GM13976 (cell line): Measurements from ENCODE around the gene SLC25A48.
"Not testable (repeated sequence)": the region's sequence is repeated elsewhere in the genome, so short reads cannot be mapped to it uniquely, and the experiment has no call there.

ENCODE experiments used
- DNase-seq: peaks from one replicate; pipeline ENCODE4 v3.0.0; 2012; ENCODE audit warnings: low spot score
- in situ Hi-C: fragments of 300-500 bp; cut with MboI; formaldehyde crosslinking; loops from one replicate; pipeline ENCODE4 v1.12.0; 2022; ENCODE audit warnings: low sequenced_read_pairs, mixed read lengths, inconsistent platforms; ENCODE audit not compliant: unreplicated experiment
- TF ChIP-seq, protein P1 (sequence below): IDR thresholded peaks from 2 replicates; pipeline ENCODE4 v1.5.1; 2012; ENCODE audit warnings: borderline replicate concordance, mild to moderate bottlenecking; ENCODE audit not compliant: insufficient read depth; ENCODE audit errors: extremely low read depth, missing control alignments, control extremely low read depth

SLC25A48 gene

DNA sequence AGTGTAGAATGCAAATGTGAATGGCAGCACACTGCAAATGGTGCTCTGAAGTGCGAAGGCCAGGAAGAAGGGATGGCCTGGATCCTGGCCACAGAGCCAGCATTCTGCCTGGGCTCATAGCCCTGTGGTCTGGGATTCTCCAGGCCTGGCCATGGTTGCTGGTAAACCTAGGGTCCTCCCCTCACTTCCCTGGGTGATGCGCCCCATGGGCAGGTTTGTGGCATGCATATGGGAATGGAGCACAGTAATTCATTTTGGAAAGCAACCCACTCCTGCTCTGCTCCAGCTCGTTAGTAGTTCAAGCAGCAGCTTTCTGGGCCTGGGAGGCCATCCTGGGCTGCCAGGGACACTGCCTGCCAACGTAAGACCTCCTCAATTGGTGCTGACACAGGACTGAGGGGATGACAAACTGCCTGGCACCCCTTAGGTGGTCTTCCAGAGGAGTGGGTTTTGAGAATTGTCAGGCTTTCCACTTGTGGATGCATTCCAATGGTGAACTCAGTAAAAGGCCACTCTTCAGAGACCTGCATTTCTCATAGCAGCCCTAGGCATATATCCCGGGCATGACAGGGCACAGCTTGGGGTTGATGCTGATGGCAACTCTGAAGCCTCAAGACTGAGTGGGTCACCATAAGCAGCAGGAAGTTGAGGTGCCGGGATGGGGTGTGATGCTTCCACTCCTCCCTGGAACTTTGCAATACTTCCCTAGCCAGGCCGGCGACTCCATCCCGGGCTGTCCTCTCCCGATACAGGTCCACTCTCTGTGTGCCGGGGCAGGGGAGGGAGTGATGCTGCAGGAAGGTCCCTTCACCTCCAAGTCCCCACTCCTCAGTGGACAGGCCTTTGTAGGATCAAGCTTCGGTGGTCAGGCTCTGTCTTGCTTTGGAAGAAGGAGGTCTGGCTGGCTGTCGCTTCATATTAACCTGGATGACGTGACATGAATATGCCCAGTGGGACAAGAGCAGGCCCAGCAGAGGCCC is 1.2 kb upstream of the SLC25A48 start:
- in situ Hi-C loops, result loop anchor here (10.0 to 25.0 kb wide), 2 partner anchors 268 to 371 kb away; partner anchors contain the start of gene TIFAB
- no peak for DNase-seq
- TF ChIP-seq, protein P1, sequence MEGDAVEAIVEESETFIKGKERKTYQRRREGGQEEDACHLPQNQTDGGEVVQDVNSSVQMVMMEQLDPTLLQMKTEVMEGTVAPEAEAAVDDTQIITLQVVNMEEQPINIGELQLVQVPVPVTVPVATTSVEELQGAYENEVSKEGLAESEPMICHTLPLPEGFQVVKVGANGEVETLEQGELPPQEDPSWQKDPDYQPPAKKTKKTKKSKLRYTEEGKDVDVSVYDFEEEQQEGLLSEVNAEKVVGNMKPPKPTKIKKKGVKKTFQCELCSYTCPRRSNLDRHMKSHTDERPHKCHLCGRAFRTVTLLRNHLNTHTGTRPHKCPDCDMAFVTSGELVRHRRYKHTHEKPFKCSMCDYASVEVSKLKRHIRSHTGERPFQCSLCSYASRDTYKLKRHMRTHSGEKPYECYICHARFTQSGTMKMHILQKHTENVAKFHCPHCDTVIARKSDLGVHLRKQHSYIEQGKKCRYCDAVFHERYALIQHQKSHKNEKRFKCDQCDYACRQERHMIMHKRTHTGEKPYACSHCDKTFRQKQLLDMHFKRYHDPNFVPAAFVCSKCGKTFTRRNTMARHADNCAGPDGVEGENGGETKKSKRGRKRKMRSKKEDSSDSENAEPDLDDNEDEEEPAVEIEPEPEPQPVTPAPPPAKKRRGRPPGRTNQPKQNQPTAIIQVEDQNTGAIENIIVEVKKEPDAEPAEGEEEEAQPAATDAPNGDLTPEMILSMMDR, result no peak

DNA sequence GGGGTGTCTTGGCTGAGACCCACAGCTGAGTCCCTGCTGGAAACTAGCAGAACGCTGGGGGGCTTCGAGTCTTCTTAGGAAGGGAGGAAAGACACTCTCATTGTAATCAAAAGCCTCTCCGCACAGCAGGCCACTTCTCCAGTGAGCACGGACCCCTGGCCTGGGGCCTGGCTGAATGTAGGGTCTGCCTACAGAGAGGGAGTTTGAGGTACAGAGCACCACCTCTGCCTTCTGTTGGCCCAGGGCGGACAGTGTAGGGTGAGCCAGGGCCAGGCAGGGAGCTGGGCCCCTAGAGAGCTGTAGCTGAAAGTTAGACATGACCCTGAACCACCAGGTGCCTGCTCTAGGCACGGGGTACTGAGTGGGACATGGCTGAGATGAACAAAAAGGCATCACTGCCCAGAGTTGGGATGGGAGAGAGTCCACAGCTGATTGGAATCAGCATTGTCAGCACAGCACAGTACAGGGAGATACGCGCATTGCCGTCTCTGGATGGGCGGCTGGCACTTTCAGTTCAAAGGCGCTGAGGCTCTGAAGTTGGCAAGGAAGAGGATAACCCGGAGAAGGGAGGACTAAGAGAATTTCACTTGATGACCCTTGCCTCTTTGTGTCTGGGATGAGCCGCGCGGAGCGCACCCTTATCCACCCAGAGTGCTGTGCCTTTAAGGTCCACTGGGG is 363 bp upstream of the SLC25A48 start:
- no peak for DNase-seq

GRCh38 chr5:135835766-135836165 is 1.3 kb downstream of the SLC25A48 start:
- TF ChIP-seq, protein P1, result no peak
- DNase-seq, result no peak
- in situ Hi-C loops, result loop anchor here (10.0 to 25.0 kb wide), 2 partner anchors 271 to 373 kb away; partner anchors contain the start of gene TIFAB

More for the DNA sequence above, 363 bp upstream of the SLC25A48 start:
- in situ Hi-C loops, result loop anchor here (10.0 to 25.0 kb wide), 2 partner anchors 269 to 372 kb away; partner anchors contain the start of gene TIFAB
- TF ChIP-seq, protein P1, result no peak

DNA sequence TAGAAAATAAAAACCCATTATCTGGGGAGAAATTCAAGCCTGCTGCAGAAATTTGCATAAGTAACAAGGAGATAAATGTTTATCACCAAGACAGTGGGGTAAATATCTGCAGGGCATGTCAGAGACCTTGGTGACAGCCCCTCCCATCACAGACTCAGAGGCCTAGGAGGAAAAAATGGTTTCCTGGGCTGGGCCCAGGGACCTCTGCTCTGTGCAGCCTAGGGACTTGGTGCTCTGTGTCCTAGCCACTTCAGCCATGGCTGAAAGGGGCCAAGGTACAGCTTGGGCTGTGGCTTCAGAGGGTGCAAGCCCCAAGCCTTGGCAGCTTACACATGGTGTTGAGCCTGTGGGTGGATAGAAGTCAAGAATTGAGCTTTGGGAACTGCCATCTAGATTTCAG is 3.9 kb downstream of the SLC25A48 start:
- DNase-seq, result not testable (repeated sequence)
- in situ Hi-C loops, result loop anchor here (10.0 to 25.0 kb wide), 2 partner anchors 274 to 376 kb away; partner anchors contain the start of gene TIFAB

GRCh38 chr5:135839566-135839965 is 5.1 kb downstream of the SLC25A48 start:
- TF ChIP-seq, protein P1, result no peak
- in situ Hi-C loops, result loop anchor here (10.0 to 25.0 kb wide), 2 partner anchors 275 to 377 kb away; partner anchors contain the start of gene TIFAB
- no peak for DNase-seq

GRCh38 chr5:135840959-135841358 is 6.5 kb downstream of the SLC25A48 start:
- TF ChIP-seq, protein P1, result no peak
- no peak for DNase-seq
- in situ Hi-C loops, result loop anchor here (25.0 kb wide), 1 partner anchor 379 kb away; the partner anchor contains the start of gene TIFAB
